K562 (cell line): ENCODE measurements around the gene WIF1. TPM values are rescaled to one million over a fixed set of nuclear protein-coding genes. Genes with fewer than 3 reads are reported as not detected.

Experiments used
- CEBPZ ChIP-seq: fragments of 150-350 bp; IDR thresholded peaks from 2 replicates; pipeline ENCODE4 v1.6.1; 2014; ENCODE audit warnings: low read depth, mild to moderate bottlenecking, low read length, borderline replicate concordance
- CTCFL ChIP-seq: IDR thresholded peaks from 2 replicates; pipeline ENCODE4 v1.6.1; 2011; ENCODE audit warnings: borderline replicate concordance, low read depth, mild to moderate bottlenecking, moderate library complexity, low read length; ENCODE audit not compliant: insufficient read depth, poor library complexity, severe bottlenecking
- CXXC5 ChIP-seq: fragments of 250-450 bp; sonication (Bioruptor Pico); IDR thresholded peaks from 2 replicates; pipeline ENCODE4 v1.8.0; 2022; ENCODE audit warnings: inconsistent platforms, mild to moderate bottlenecking, moderate library complexity
- DDX20 ChIP-seq: fragments of 450-650 bp; IDR thresholded peaks from 2 replicates; pipeline ENCODE4 v1.6.1; 2016; ENCODE audit warnings: missing genetic modification characterization, low read depth, mild to moderate bottlenecking, missing compliant biosample characterization, moderate library complexity
- FOXA3 ChIP-seq, 2 experiments: fragments of 450-650 bp in 1 of 2; sonication (generic) in 1 of 2; formaldehyde crosslinking; IDR thresholded peaks in 1 of 2; conservative IDR thresholded peaks in 1 of 2; 2 replicates each; pipeline versions ENCODE4 v1.4.0 to v1.8.0; 2020 to 2022; ENCODE audit warnings: mild to moderate bottlenecking in 2 of 2, missing genetic modification reagents in 1 of 2
- JUNB ChIP-seq: fragments of 450-650 bp; formaldehyde crosslinking; conservative IDR thresholded peaks from 2 replicates; pipeline ENCODE4 v1.4.0; 2020; ENCODE audit warnings: mild to moderate bottlenecking
- MEF2A ChIP-seq: IDR thresholded peaks from 2 replicates; pipeline ENCODE4 v1.6.1; 2011; ENCODE audit warnings: low read depth, mild to moderate bottlenecking, low read length, moderate library complexity; ENCODE audit not compliant: control insufficient read depth
- PYGO2 ChIP-seq: fragments of 450-650 bp; IDR thresholded peaks from 2 replicates; pipeline ENCODE4 v1.6.1; 2016; ENCODE audit warnings: mild to moderate bottlenecking, missing genetic modification characterization, moderate library complexity, missing compliant biosample characterization
- RBM22 ChIP-seq: fragments of 200-400 bp; formaldehyde crosslinking; IDR thresholded peaks from 2 replicates; pipeline ENCODE4 v1.6.1; 2018; ENCODE audit warnings: low read length, low read depth; ENCODE audit not compliant: poor library complexity, severe bottlenecking
- SIX5 ChIP-seq, 2 experiments: IDR thresholded peaks; 2 replicates each; pipeline ENCODE4 v1.6.1; 2011; ENCODE audit warnings: low read length in 2 of 2, borderline replicate concordance in 1 of 2, low read depth in 1 of 2, mild to moderate bottlenecking in 1 of 2, moderate library complexity in 1 of 2; ENCODE audit not compliant: insufficient read depth in 1 of 2
- TCF3 ChIP-seq: sonication (generic); formaldehyde crosslinking; IDR thresholded peaks from 2 replicates; pipeline ENCODE4 v1.4.0; 2020; ENCODE audit warnings: mild to moderate bottlenecking, missing genetic modification reagents
- TFAM ChIP-seq: fragments of 250-450 bp; sonication (Bioruptor Pico); conservative IDR thresholded peaks from 2 replicates; pipeline ENCODE4 v1.5.0; 2021; ENCODE audit warnings: mild to moderate bottlenecking, moderate library complexity
- ZNF134 ChIP-seq: fragments of 250-450 bp; sonication (Bioruptor Pico); conservative IDR thresholded peaks from 2 replicates; pipeline ENCODE4 v1.4.0; 2020
- ZNF23 ChIP-seq: fragments of 250-450 bp; sonication (Bioruptor Pico); IDR thresholded peaks from 2 replicates; pipeline ENCODE4 v1.4.0; 2020; ENCODE audit warnings: mild to moderate bottlenecking
- ZNF253 ChIP-seq: fragments of 250-450 bp; sonication (Bioruptor Pico); conservative IDR thresholded peaks from 2 replicates; pipeline ENCODE4 v1.6.1; 2021; ENCODE audit warnings: mild to moderate bottlenecking
- ZNF316 ChIP-seq: fragments of 450-650 bp; IDR thresholded peaks from 2 replicates; pipeline ENCODE4 v1.6.1; 2016
- ZNF398 ChIP-seq: fragments of 250-450 bp; sonication (Bioruptor Pico); IDR thresholded peaks from 2 replicates; pipeline ENCODE4 v1.8.0; 2021; ENCODE audit warnings: moderate library complexity, mild to moderate bottlenecking, inconsistent platforms
- ZNF696 ChIP-seq: fragments of 250-450 bp; sonication (Bioruptor Pico); conservative IDR thresholded peaks from 2 replicates; pipeline ENCODE4 v1.4.0; 2020; ENCODE audit warnings: mild to moderate bottlenecking, moderate library complexity
- polyA plus RNA-seq, 8 experiments: library from polyadenylated mRNA; depleted of rRNA in 4 of 8; stranded (reverse) in 5 of 8; unstranded in 3 of 8; fragments of >200 nt; fragmentation: Nextera tagmentation in 2 of 8; fragmentation: Illumina TruSeq in 1 of 8; extraction: Ambion mirVana in 2 of 8; extraction: Trizol in 1 of 8; gene quantifications; 2 replicates each; pipeline versions ENCODE4 v1.2.1 to v1.2.3, GENCODE V29; 2011 to 2014; ENCODE audit warnings: inconsistent platforms in 1 of 8, missing spikeins in 1 of 8
- total RNA-seq, 7 experiments: library from RNA; depleted of rRNA in 6 of 7; stranded (reverse); fragments of >200 nt in 6 of 7; fragmentation: Illumina TruSeq in 2 of 7; extraction: Trizol in 2 of 7; gene quantifications; 2 replicates each; pipeline versions ENCODE4 v1.2.1 to v1.2.3, GENCODE V29; 2011 to 2021; ENCODE audit warnings: low replicate concordance in 1 of 7

Gene WIF1
- total and polyA plus RNA-seq, 9 of the 15 experiments (the other 6 are each of a cell fraction or from before 2014, with no cell fraction given), result not detected

GRCh38 chr12:65169320-65170208, 48.5 kb upstream of the WIF1 start, which contains the start of gene LEMD3 (continued):
- TF ChIP-seq CTCFL, result no peak
- no peak for TF ChIP-seq TFAM (CRISPR knock-in tag)
- TF ChIP-seq PYGO2 (tag), result no peak
- TF ChIP-seq SIX5 (IDR thresholded peaks at IDR 0.05; ENCODE audit: borderline replicate concordance in 1 of 2, insufficient read depth in 1 of 2, low read depth in 1 of 2, low read length in 2 of 2), result 0 out of 4 replicates have a peak, but pooled peaks of 1 of the 2 experiments have one; percentile 12
- TF ChIP-seq FOXA3 (CRISPR knock-in tag; conservative IDR thresholded peaks at IDR 0.05 in 1 of 2, IDR thresholded peaks at IDR 0.05 in 1 of 2), result peak in 1 of 2 experiments; percentile 88; a peak in 2 of 4 replicates
- TF ChIP-seq MEF2A, result no peak
- TF ChIP-seq ZNF253 (CRISPR knock-in tag), result no peak
- TF ChIP-seq ZNF398, result no peak
- no peak for TF ChIP-seq JUNB (CRISPR knock-in tag)
- TF ChIP-seq TCF3 (CRISPR knock-in tag), result peak; percentile 33; the same call in 1 of the 2 replicates
- TF ChIP-seq ZNF23 (CRISPR knock-in tag), result no peak
- no peak for TF ChIP-seq ZNF316
- peak; percentile 88 for TF ChIP-seq CXXC5
- peak; percentile 16 for TF ChIP-seq RBM22
- no peak for TF ChIP-seq ZNF696
- no peak for TF ChIP-seq CEBPZ
- TF ChIP-seq ZNF134 (CRISPR knock-in tag), result no peak
- no peak for TF ChIP-seq DDX20 (tag)
